Neural progenitor cell (in vitro differentiated cells): Measurements from ENCODE around the gene QSOX1. TPM values are rescaled to one million over a fixed set of nuclear protein-coding genes. Genes with fewer than 3 reads are reported as not detected.

Source experiments
- DNase-seq: peaks from one replicate; pipeline ENCODE4 v3.0.0-alpha.2; 2016; ENCODE audit warnings: low spot score
- H2AFZ ChIP-seq: fragments of 200-600 bp; sonication (generic); replicated peaks from 2 replicates; pipeline ENCODE4 v1.6.1; 2016; ENCODE audit warnings: antibody characterized with exemption
- H3F3A ChIP-seq: fragments of 200-600 bp; sonication (generic); 2 replicates; pipeline ENCODE4 v1.6.1; 2016; ENCODE audit warnings: antibody characterized with exemption, low read depth
- H3K27ac ChIP-seq: fragments of 200-600 bp; sonication (generic); 2 replicates; pipeline ENCODE4 v1.5.1; 2016; ENCODE audit warnings: mild to moderate bottlenecking
- H3K27me3 ChIP-seq: fragments of 200-600 bp; sonication (generic); 2 replicates; pipeline ENCODE4 v1.6.1; 2016; ENCODE audit warnings: mild to moderate bottlenecking, moderate library complexity
- H3K36me3 ChIP-seq: fragments of 200-600 bp; sonication (generic); 2 replicates; pipeline ENCODE4 v1.5.1; 2016
- H3K4me1 ChIP-seq: fragments of 200-600 bp; sonication (generic); 2 replicates; pipeline ENCODE4 v1.6.1; 2016; ENCODE audit warnings: mixed run types
- H3K4me2 ChIP-seq: fragments of 200-600 bp; sonication (generic); 2 replicates; pipeline ENCODE4 v1.6.1; 2016
- H3K4me3 ChIP-seq: fragments of 200-600 bp; sonication (generic); 2 replicates; pipeline ENCODE4 v1.5.1; 2016
- H3K79me2 ChIP-seq: fragments of 200-600 bp; sonication (generic); 2 replicates; pipeline ENCODE4 v1.6.1; 2016; ENCODE audit warnings: low read depth
- H3K9ac ChIP-seq: fragments of 200-600 bp; sonication (generic); 2 replicates; pipeline ENCODE4 v1.6.1; 2016
- H3K9me3 ChIP-seq: fragments of 200-600 bp; sonication (generic); 2 replicates; pipeline ENCODE4 v1.5.1; 2016; ENCODE audit warnings: low read depth
- H4K20me1 ChIP-seq: fragments of 200-600 bp; sonication (generic); 2 replicates; pipeline ENCODE4 v1.6.1; 2016; ENCODE audit warnings: low read depth
- H3K27ac Mint-ChIP-seq: 3 replicates; pipeline ENCODE4 v1.8.0; 2021; ENCODE audit warnings: mixed read lengths
- H3K27me3 Mint-ChIP-seq: 2 replicates; pipeline ENCODE4 v1.8.0; 2022; ENCODE audit warnings: low read depth, mild to moderate bottlenecking, inconsistent platforms, moderate library complexity, mixed read lengths; ENCODE audit not compliant: insufficient read depth
- H3K36me3 Mint-ChIP-seq: 3 replicates; pipeline ENCODE4 v1.8.0; 2021; ENCODE audit warnings: mixed read lengths
- H3K4me1 Mint-ChIP-seq: 3 replicates; pipeline ENCODE4 v1.8.0; 2021; ENCODE audit warnings: mixed read lengths
- H3K4me3 Mint-ChIP-seq: 3 replicates; pipeline ENCODE4 v1.8.0; 2021; ENCODE audit warnings: mild to moderate bottlenecking, moderate library complexity, mixed read lengths
- H3K9me3 Mint-ChIP-seq: 3 replicates; pipeline ENCODE4 v1.8.0; 2020; ENCODE audit warnings: mixed read lengths
- EZH2 ChIP-seq: fragments of 200-600 bp; sonication (generic); IDR thresholded peaks from 2 replicates; pipeline ENCODE4 v1.6.1; 2017; ENCODE audit warnings: antibody characterized with exemption, mild to moderate bottlenecking, moderate library complexity
- EZH2phosphoT487 ChIP-seq: fragments of 200-600 bp; sonication (generic); IDR thresholded peaks from 2 replicates; pipeline ENCODE4 v1.6.1; 2017; ENCODE audit warnings: antibody characterized with exemption
- total RNA-seq: library from RNA; depleted of rRNA; stranded (reverse); fragments of >200 nt; gene quantifications from 2 replicates; pipeline ENCODE4 v1.2.3, GENCODE V29; 2015; ENCODE audit warnings: low replicate concordance
- TF ChIP-seq, protein P1 (sequence below): fragments of 200-600 bp; sonication (generic); IDR thresholded peaks from 2 replicates; pipeline ENCODE4 v1.5.1; 2017; ENCODE audit warnings: antibody characterized with exemption, mild to moderate bottlenecking

Gene QSOX1
- total RNA-seq, 1 donor from 2014 or later: 13.6 TPM

DNA sequence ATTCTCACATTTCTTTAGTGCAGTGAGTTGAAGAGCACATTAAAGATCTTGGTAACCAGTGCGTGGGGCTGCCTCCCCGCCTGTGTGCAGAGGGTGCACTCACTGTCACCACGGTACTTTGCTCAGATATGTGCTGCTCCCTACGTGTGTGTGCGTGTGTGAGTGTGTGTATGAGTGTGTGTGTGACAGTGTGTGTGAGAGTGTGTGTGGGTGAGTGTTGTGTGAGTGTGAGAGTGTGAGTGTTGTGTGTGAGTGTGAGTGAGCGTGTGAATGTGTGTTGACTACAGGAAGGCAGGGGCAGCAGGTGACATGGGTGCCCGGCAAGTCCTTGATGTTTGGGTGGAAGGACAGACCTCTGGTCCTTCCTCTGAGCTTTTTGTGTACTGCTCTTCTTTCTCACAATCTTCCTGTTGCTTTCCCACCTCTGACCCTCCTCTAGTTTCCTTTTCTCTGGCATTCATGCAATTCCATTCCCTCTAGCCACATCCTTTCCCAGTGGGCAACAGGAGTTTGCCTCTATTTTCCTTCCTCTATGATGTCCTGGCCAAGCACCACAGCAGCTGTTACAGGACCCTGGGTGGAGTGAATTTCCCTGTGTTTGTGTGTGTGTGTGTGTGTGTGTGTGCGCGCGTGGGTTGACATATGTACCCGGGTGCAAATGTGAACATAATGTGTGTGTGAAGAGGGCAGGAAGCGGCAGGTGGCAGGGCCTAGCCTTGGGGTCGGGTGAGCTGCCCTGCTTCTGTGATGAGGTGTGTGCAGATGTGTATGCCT is 95.2 kb downstream of the QSOX1 start:
- Histone ChIP-seq H2AFZ (no peak overlapping the region), H3K4me1 (peaks cover 4% of the 10 kb centered on the region), H3K36me3 (no peaks in the 10 kb centered on the region), H4K20me1 (no peaks in the 10 kb centered on the region), H3K4me2 (no peak overlapping the region), H3K9ac (no peak overlapping the region), H3F3A (no peaks in the 10 kb centered on the region), H3K27ac (no peak overlapping the region), H3K4me3 (no peak overlapping the region), H3K27me3 (no peaks in the 10 kb centered on the region), H3K9me3 (no peaks in the 10 kb centered on the region), H3K79me2 (no peaks in the 10 kb centered on the region)
- Mint-ChIP-seq H3K27ac (no peak overlapping the region), H3K4me3 (no peak overlapping the region), H3K27me3 (peaks cover 3% of the 10 kb centered on the region), H3K4me1 (peaks cover 15% of the 10 kb centered on the region), H3K36me3 (no peaks in the 10 kb centered on the region), H3K9me3 (no peaks in the 10 kb centered on the region)
- TF ChIP-seq EZH2 (no peak), EZH2phosphoT487 (no peak)
- TF ChIP-seq, protein P1, sequence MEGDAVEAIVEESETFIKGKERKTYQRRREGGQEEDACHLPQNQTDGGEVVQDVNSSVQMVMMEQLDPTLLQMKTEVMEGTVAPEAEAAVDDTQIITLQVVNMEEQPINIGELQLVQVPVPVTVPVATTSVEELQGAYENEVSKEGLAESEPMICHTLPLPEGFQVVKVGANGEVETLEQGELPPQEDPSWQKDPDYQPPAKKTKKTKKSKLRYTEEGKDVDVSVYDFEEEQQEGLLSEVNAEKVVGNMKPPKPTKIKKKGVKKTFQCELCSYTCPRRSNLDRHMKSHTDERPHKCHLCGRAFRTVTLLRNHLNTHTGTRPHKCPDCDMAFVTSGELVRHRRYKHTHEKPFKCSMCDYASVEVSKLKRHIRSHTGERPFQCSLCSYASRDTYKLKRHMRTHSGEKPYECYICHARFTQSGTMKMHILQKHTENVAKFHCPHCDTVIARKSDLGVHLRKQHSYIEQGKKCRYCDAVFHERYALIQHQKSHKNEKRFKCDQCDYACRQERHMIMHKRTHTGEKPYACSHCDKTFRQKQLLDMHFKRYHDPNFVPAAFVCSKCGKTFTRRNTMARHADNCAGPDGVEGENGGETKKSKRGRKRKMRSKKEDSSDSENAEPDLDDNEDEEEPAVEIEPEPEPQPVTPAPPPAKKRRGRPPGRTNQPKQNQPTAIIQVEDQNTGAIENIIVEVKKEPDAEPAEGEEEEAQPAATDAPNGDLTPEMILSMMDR: no peak
- DNase-seq: no peak

DNA sequence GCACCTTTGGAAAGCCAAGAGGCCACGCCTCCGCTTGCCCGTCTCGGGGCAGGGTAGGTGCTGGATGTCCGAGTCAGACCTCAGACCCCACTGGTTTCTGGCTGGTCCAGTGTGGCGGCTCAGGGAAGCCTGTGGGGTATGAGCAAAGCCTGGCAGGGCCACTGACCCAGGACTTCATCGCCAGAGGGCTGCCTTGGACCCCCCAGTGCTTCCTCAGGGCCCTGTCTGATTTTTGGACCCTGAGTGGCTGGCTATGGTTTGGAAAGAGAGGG is 95.8 kb downstream of the QSOX1 start:
- no peak for TF ChIP-seq EZH2phosphoT487
- TF ChIP-seq, protein P1: no peak
- no peak for TF ChIP-seq EZH2
- peaks cover under 1% of the 10 kb centered on the region for H3K27me3 Mint-ChIP-seq
- DNase-seq: no peak
- H2AFZ ChIP-seq: no peak overlapping the region
- peaks cover 16% of the 10 kb centered on the region for H3K4me1 Mint-ChIP-seq
- no peaks in the 10 kb centered on the region for H3F3A ChIP-seq
- no peaks in the 10 kb centered on the region for H3K79me2 ChIP-seq
- no peaks in the 10 kb centered on the region for H3K36me3 Mint-ChIP-seq
- no peak overlapping the region for H3K4me2 ChIP-seq
- H3K36me3 ChIP-seq: no peaks in the 10 kb centered on the region
- no peaks in the 10 kb centered on the region for H4K20me1 ChIP-seq
- H3K9me3 Mint-ChIP-seq: no peaks in the 10 kb centered on the region
- H3K4me3 Mint-ChIP-seq: no peak overlapping the region
- H3K27me3 ChIP-seq: no peaks in the 10 kb centered on the region
- no peak overlapping the region for H3K27ac Mint-ChIP-seq
- no peaks in the 10 kb centered on the region for H3K9me3 ChIP-seq
- no peak overlapping the region for H3K4me3 ChIP-seq
- H3K4me1 ChIP-seq: peaks cover 8% of the 10 kb centered on the region
- no peak overlapping the region for H3K27ac ChIP-seq
- no peak overlapping the region for H3K9ac ChIP-seq

DNA sequence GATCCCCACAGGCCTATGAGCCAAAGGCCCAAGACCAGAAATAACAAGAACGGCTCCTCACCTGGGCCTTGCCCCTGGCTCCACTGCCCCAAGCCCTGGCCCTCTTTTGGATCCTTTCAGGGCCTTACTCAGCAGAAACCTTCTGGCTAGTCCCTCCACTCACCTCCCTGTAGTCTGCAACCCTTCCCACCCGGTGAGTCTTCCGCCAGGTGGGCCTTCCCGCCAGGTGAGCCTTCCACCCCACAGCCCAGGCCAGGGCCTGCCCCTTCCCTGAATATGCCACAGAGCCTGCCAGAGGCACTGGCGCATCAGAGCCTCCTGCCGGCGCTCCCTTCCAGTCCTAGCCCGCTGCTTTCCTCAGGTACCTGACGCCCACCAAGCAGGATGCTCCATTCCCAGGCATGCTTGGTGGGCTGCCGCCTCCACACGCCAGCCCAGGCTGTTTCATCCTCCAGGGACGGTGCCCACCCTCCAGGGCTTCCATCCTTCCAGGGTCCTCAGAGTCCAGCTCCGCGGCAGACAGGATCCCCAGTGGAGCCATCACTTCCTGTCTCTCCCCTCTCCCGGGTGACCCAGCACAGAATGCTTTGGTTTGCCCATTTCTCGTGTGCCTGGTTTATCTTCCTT is 96.3 kb downstream of the QSOX1 start:
- peaks cover 8% of the 10 kb centered on the region for H3K4me1 ChIP-seq
- no peak overlapping the region for H2AFZ ChIP-seq
- H3K9ac ChIP-seq: no peak overlapping the region
- Mint-ChIP-seq H3K4me3 (no peak overlapping the region), H3K27ac (peak overlapping the region; percentile 36), H3K27me3 (peaks cover 5% of the 10 kb centered on the region), H3K36me3 (no peaks in the 10 kb centered on the region), H3K4me1 (peaks cover 21% of the 10 kb centered on the region), H3K9me3 (no peaks in the 10 kb centered on the region)
- no peak overlapping the region for H3K4me3 ChIP-seq
- TF ChIP-seq, protein P1: no peak
- no peak for TF ChIP-seq EZH2phosphoT487
- TF ChIP-seq EZH2: no peak
- no peaks in the 10 kb centered on the region for H3K9me3 ChIP-seq
- H3F3A ChIP-seq: no peaks in the 10 kb centered on the region
- H3K27ac ChIP-seq: no peak overlapping the region
- H3K27me3 ChIP-seq: no peaks in the 10 kb centered on the region
- no peaks in the 10 kb centered on the region for H3K36me3 ChIP-seq
- no peaks in the 10 kb centered on the region for H4K20me1 ChIP-seq
- DNase-seq: no peak
- H3K4me2 ChIP-seq: no peak overlapping the region
- H3K79me2 ChIP-seq: no peaks in the 10 kb centered on the region
